RWPE2 (cell line): Measurements from ENCODE around the gene ACSL6.

Experiments
- ATAC-seq: fragments of 200-7000 bp; cut with Tn5 transposase; 3 replicates; pipeline ENCODE4 v1.9.1; 2021; ENCODE audit warnings: low read depth
- DNase-seq: peaks from one replicate; pipeline ENCODE4 v3.0.0-alpha.2; 2020; ENCODE audit warnings: low spot score
- H3K27ac ChIP-seq: fragments of 450-650 bp; 2 replicates; pipeline ENCODE4 v1.5.1; 2017; ENCODE audit warnings: mild to moderate bottlenecking; ENCODE audit not compliant: poor library complexity, severe bottlenecking
- H3K27me3 ChIP-seq: fragments of 250-450 bp; sonication (Bioruptor Pico); 2 replicates; pipeline ENCODE4 v1.5.1; 2021; ENCODE audit warnings: mild to moderate bottlenecking, moderate library complexity; ENCODE audit not compliant: insufficient read depth, poor library complexity, severe bottlenecking
- H3K36me3 ChIP-seq: fragments of 250-450 bp; sonication (Bioruptor Pico); 2 replicates; pipeline ENCODE4 v1.5.1; 2020; ENCODE audit warnings: low read depth, mild to moderate bottlenecking, moderate library complexity
- H3K4me1 ChIP-seq: fragments of 250-450 bp; sonication (Bioruptor Pico); 2 replicates; pipeline ENCODE4 v1.5.1; 2021; ENCODE audit warnings: mild to moderate bottlenecking, moderate library complexity; ENCODE audit not compliant: insufficient read depth, poor library complexity, severe bottlenecking
- H3K4me3 ChIP-seq: fragments of 250-450 bp; sonication (Bioruptor Pico); 2 replicates; pipeline ENCODE4 v1.5.1; 2021; ENCODE audit warnings: mild to moderate bottlenecking, moderate library complexity; ENCODE audit not compliant: severe bottlenecking
- H3K9me3 ChIP-seq: fragments of 250-450 bp; sonication (Bioruptor Pico); 2 replicates; pipeline ENCODE4 v1.5.1; 2021; ENCODE audit warnings: mild to moderate bottlenecking, moderate library complexity; ENCODE audit not compliant: severe bottlenecking
- CTCF ChIP-seq: fragments of 450-650 bp; IDR thresholded peaks from one replicate; pipeline ENCODE4 v1.5.1; 2017; ENCODE audit warnings: mild to moderate bottlenecking, moderate library complexity; ENCODE audit not compliant: poor library complexity, severe bottlenecking

The ACSL6 gene

GRCh38 chr5:132000241-132000490 is 11.3 kb downstream of the ACSL6 start:
- Histone ChIP-seq H3K27ac (no peak overlapping the region), H3K4me3 (no peak overlapping the region), H3K27me3 (no peaks in the 10 kb centered on the region), H3K9me3 (no peaks in the 10 kb centered on the region), H3K4me1 (no peaks in the 10 kb centered on the region), H3K36me3 (no peaks in the 10 kb centered on the region)
- ATAC-seq (no peak), DNase-seq (peak; percentile 22)
- TF ChIP-seq CTCF: no peak

DNA sequence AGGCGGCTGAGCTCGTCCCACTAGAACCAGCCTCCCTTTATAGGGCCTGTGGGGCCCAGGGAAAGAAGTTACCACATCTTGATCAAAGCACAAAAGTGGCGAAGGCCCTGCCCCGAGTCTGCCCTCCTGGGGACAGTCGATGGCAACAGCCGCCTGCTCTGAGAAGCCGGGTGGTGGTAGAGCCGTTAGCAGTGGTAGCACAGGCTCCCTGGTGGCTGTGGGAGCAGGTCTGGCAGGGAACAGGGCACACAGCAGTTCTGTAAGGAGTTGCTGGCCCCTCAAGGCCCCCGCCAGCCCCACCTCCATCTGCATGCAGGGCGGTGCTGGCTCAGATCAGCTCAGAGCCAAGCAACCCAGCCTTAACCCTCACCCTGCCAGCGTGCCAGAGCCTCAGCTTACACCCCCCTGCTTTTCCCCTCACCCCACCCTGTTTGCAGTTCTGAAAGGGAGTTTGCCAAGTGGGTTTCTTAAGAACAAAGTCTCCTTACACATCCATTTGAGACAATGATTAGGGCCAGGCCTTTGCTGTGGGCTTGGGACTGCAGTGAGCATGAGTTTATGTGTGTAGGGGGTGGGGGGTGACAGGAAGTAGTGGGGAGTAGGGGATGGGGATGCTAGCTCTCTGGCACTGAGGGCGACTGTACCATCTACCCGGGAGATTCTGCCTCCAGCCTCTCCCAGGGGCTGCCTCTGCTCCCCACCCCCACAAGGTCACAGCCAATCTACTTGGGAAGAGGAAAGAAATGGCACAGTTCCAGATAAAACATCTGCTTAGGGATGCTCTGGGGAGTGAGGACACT is 11.8 kb downstream of the ACSL6 start:
- no peak for TF ChIP-seq CTCF
- Histone ChIP-seq H3K27ac (no peak overlapping the region), H3K4me1 (no peaks in the 10 kb centered on the region), H3K4me3 (no peak overlapping the region), H3K9me3 (no peaks in the 10 kb centered on the region), H3K36me3 (no peaks in the 10 kb centered on the region), H3K27me3 (no peaks in the 10 kb centered on the region)
- ATAC-seq (no peak), DNase-seq (peak; percentile 61)

GRCh38 chr5:131999041-131999440 is 12.4 kb downstream of the ACSL6 start:
- no peak overlapping the region for H3K4me3 ChIP-seq
- H3K27ac ChIP-seq: no peak overlapping the region
- no peaks in the 10 kb centered on the region for H3K4me1 ChIP-seq
- TF ChIP-seq CTCF: no peak
- no peaks in the 10 kb centered on the region for H3K36me3 ChIP-seq
- peak; percentile 24 for DNase-seq
- H3K9me3 ChIP-seq: no peaks in the 10 kb centered on the region
- no peak for ATAC-seq
- no peaks in the 10 kb centered on the region for H3K27me3 ChIP-seq

GRCh38 chr5:131998431-131999040 is 12.9 kb downstream of the ACSL6 start:
- no peak overlapping the region for H3K4me3 ChIP-seq
- DNase-seq: peak; percentile 37
- H3K4me1 ChIP-seq: no peaks in the 10 kb centered on the region
- no peaks in the 10 kb centered on the region for H3K36me3 ChIP-seq
- no peaks in the 10 kb centered on the region for H3K9me3 ChIP-seq
- no peaks in the 10 kb centered on the region for H3K27me3 ChIP-seq
- H3K27ac ChIP-seq: no peak overlapping the region
- ATAC-seq: no peak
- no peak for TF ChIP-seq CTCF

- Histone ChIP-seq H3K4me1 (no peaks in the 10 kb centered on the region), H3K4me3 (no peak overlapping the region), H3K9me3 (no peaks in the 10 kb centered on the region), H3K27me3 (no peaks in the 10 kb centered on the region), H3K36me3 (no peaks in the 10 kb centered on the region), H3K27ac (no peak overlapping the region)
- ATAC-seq (no peak), DNase-seq (peak; percentile 35)
- no peak for TF ChIP-seq CTCF
Observed at GRCh38 chr5:131997727-131998117, 13.7 kb downstream of the ACSL6 start.
